GM23338 (cell line): ENCODE results near the gene C1RL. TPM values are rescaled to one million over a fixed set of nuclear protein-coding genes. Genes with fewer than 3 reads are reported as not detected.

Source experiments
- ATAC-seq: fragments of 200-7000 bp; cut with Tn5 transposase; 3 replicates; pipeline ENCODE4 v1.9.1; 2020
- DNase-seq: peaks from one replicate; pipeline ENCODE4 v3.0.0-alpha.2; 2015; ENCODE audit warnings: low spot score
- H2AFZ ChIP-seq: fragments of 200-600 bp; sonication (generic); 2 replicates; pipeline ENCODE4 v1.8.0; 2016; ENCODE audit warnings: antibody characterized with exemption, mild to moderate bottlenecking, moderate library complexity
- H3F3A ChIP-seq: fragments of 200-600 bp; sonication (generic); replicated peaks from 2 replicates; pipeline ENCODE4 v1.8.0; 2017; ENCODE audit warnings: antibody characterized with exemption, mixed run types, low read depth
- H3K27ac ChIP-seq: fragments of 200-600 bp; sonication (generic); 2 replicates; pipeline ENCODE4 v1.6.1; 2016; ENCODE audit warnings: low read depth
- H3K27me3 ChIP-seq: fragments of 200-600 bp; sonication (generic); 2 replicates; pipeline ENCODE4 v1.8.0; 2016; ENCODE audit warnings: mild to moderate bottlenecking, mixed run types, moderate library complexity; ENCODE audit not compliant: insufficient read depth
- H3K36me3 ChIP-seq: fragments of 200-600 bp; sonication (generic); 2 replicates; pipeline ENCODE4 v1.8.0; 2016; ENCODE audit warnings: mild to moderate bottlenecking; ENCODE audit not compliant: insufficient read depth
- H3K4me1 ChIP-seq: fragments of 200-600 bp; sonication (generic); 2 replicates; pipeline ENCODE4 v1.8.0; 2016; ENCODE audit warnings: mild to moderate bottlenecking, moderate library complexity; ENCODE audit not compliant: insufficient read depth
- H3K4me2 ChIP-seq: fragments of 200-600 bp; sonication (generic); 2 replicates; pipeline ENCODE4 v1.7.1; 2017; ENCODE audit warnings: mixed run types
- H3K4me3 ChIP-seq: fragments of 200-600 bp; sonication (generic); 2 replicates; pipeline ENCODE4 v1.6.1; 2016; ENCODE audit warnings: mixed run types
- H3K79me2 ChIP-seq: fragments of 200-600 bp; sonication (generic); replicated peaks from 2 replicates; pipeline ENCODE4 v1.8.0; 2017; ENCODE audit warnings: mild to moderate bottlenecking; ENCODE audit not compliant: insufficient read depth
- H3K9me2 ChIP-seq: fragments of 200-600 bp; sonication (generic); 2 replicates; pipeline ENCODE4 v1.8.0; 2017; ENCODE audit not compliant: insufficient read depth
- H4K20me1 ChIP-seq: fragments of 200-600 bp; sonication (generic); replicated peaks from 2 replicates; pipeline ENCODE4 v1.8.0; 2017; ENCODE audit warnings: mild to moderate bottlenecking; ENCODE audit not compliant: insufficient read depth
- H3K27ac Mint-ChIP-seq: 2 replicates; pipeline ENCODE4 v1.8.0; 2020; ENCODE audit warnings: inconsistent platforms, mild to moderate bottlenecking, moderate library complexity, mixed read lengths
- H3K27me3 Mint-ChIP-seq: 3 replicates; pipeline ENCODE4 v1.8.0; 2022; ENCODE audit warnings: low read depth, mild to moderate bottlenecking, moderate library complexity, mixed read lengths, inconsistent platforms; ENCODE audit not compliant: insufficient read depth, poor library complexity
- H3K36me3 Mint-ChIP-seq: 3 replicates; pipeline ENCODE4 v1.8.0; 2021; ENCODE audit warnings: low read depth, mild to moderate bottlenecking, inconsistent platforms, moderate library complexity, mixed read lengths
- H3K4me1 Mint-ChIP-seq: 3 replicates; pipeline ENCODE4 v1.8.0; 2020; ENCODE audit warnings: mild to moderate bottlenecking, inconsistent platforms, mixed read lengths
- H3K4me3 Mint-ChIP-seq: 3 replicates; pipeline ENCODE4 v1.8.0; 2021; ENCODE audit warnings: moderate library complexity, mild to moderate bottlenecking, inconsistent platforms, mixed read lengths
- H3K9me3 Mint-ChIP-seq: 3 replicates; pipeline ENCODE4 v1.8.0; 2020; ENCODE audit warnings: moderate library complexity, mild to moderate bottlenecking, inconsistent platforms, mixed read lengths
- CREB1 ChIP-seq: fragments of 250-450 bp; sonication (Bioruptor Pico); IDR thresholded peaks from 2 replicates; pipeline ENCODE4 v1.5.0; 2020; ENCODE audit warnings: low read depth, mild to moderate bottlenecking, moderate library complexity
- CTCF ChIP-seq, 2 experiments: fragments of 200-600 bp in 1 of 2; sonication (generic) in 1 of 2; conservative IDR thresholded peaks; 2 replicates each; pipeline versions ENCODE4 v1.5.1 to v1.6.1; 2016 to 2017; ENCODE audit warnings: antibody characterized with exemption in 2 of 2, low read depth in 2 of 2, mild to moderate bottlenecking in 2 of 2, moderate library complexity in 1 of 2
- ETS1 ChIP-seq: IDR thresholded peaks from 2 replicates; pipeline ENCODE4 v1.6.1; 2016; ENCODE audit warnings: antibody characterized with exemption
- EZH2 ChIP-seq: fragments of 200-600 bp; sonication (generic); IDR thresholded peaks from one replicate; pipeline ENCODE4 v1.8.0; 2017; ENCODE audit warnings: antibody characterized with exemption, mild to moderate bottlenecking, low read depth; ENCODE audit not compliant: unreplicated experiment
- EZH2phosphoT487 ChIP-seq: fragments of 200-600 bp; sonication (generic); IDR thresholded peaks from one replicate; pipeline ENCODE4 v1.8.1; 2018; ENCODE audit warnings: antibody characterized with exemption; ENCODE audit not compliant: unreplicated experiment
- JUNB ChIP-seq: IDR thresholded peaks from one replicate; pipeline ENCODE4 v1.6.1; 2016; ENCODE audit warnings: antibody characterized with exemption; ENCODE audit not compliant: unreplicated experiment
- NANOG ChIP-seq: IDR thresholded peaks from 2 replicates; pipeline ENCODE4 v1.6.1; 2016; ENCODE audit warnings: antibody characterized with exemption, borderline replicate concordance
- POLR2AphosphoS5 ChIP-seq: IDR thresholded peaks from 2 replicates; pipeline ENCODE4 v1.6.1; 2016; ENCODE audit warnings: antibody characterized with exemption, low read depth
- REST ChIP-seq: IDR thresholded peaks from one replicate; pipeline ENCODE4 v1.6.1; 2018; ENCODE audit warnings: antibody characterized with exemption; ENCODE audit not compliant: unreplicated experiment
- STAT1 ChIP-seq: IDR thresholded peaks from one replicate; pipeline ENCODE4 v1.6.1; 2016; ENCODE audit warnings: antibody characterized with exemption; ENCODE audit not compliant: unreplicated experiment
- ZNF114 ChIP-seq: fragments of 250-450 bp; sonication (Bioruptor Pico); IDR thresholded peaks from 2 replicates; pipeline ENCODE4 v1.5.0; 2020; ENCODE audit warnings: mild to moderate bottlenecking, moderate library complexity
- ZNF331 ChIP-seq: fragments of 250-450 bp; sonication (Bioruptor Pico); IDR thresholded peaks from 2 replicates; pipeline ENCODE4 v1.5.0; 2020; ENCODE audit warnings: low read depth, mild to moderate bottlenecking, moderate library complexity
- ZNF462 ChIP-seq: fragments of 250-450 bp; sonication (Bioruptor Pico); IDR thresholded peaks from 2 replicates; pipeline ENCODE4 v1.5.0; 2020; ENCODE audit warnings: mild to moderate bottlenecking, moderate library complexity
- polyA plus RNA-seq: library from polyadenylated mRNA; unstranded; fragments of >200 nt; fragmentation: Nextera tagmentation; extraction: Ambion mirVana; gene quantifications from 2 replicates; pipeline ENCODE4 v1.2.1, GENCODE V29; 2016
- total RNA-seq: library from RNA; depleted of rRNA; stranded (reverse); fragments of >200 nt; shearing (Covaris generic); gene quantifications from 2 replicates; pipeline ENCODE4 v1.2.3, GENCODE V29; 2014

C1RL gene
- total and polyA plus RNA-seq, 2 experiments from 2014 or later: 7.3 to 8.8 TPM

- no peak overlapping the region for H3K4me3 ChIP-seq
- no peak for DNase-seq
- H3K36me3 ChIP-seq: no peaks in the 10 kb centered on the region
- H2AFZ ChIP-seq: no peak overlapping the region
- H3K4me1 ChIP-seq: no peaks in the 10 kb centered on the region
- ATAC-seq: no peak
- H3K79me2 ChIP-seq: no peaks in the 10 kb centered on the region
- H3K27me3 Mint-ChIP-seq: peaks cover 3% of the 10 kb centered on the region
- H3K36me3 Mint-ChIP-seq: no peaks in the 10 kb centered on the region; the same call in 2 of the 3 replicates
- H3F3A ChIP-seq: no peaks in the 10 kb centered on the region
- no peak overlapping the region for H3K4me3 Mint-ChIP-seq
- no peak overlapping the region for H3K27ac ChIP-seq
- no peaks in the 10 kb centered on the region for H3K27me3 ChIP-seq
- no peaks in the 10 kb centered on the region for H3K9me2 ChIP-seq
- no peaks in the 10 kb centered on the region for H4K20me1 ChIP-seq
- peaks cover 4% of the 10 kb centered on the region for H3K4me1 Mint-ChIP-seq
- TF ChIP-seq ZNF114 (no peak), JUNB (no peak), ZNF462 (no peak), ZNF331 (CRISPR knock-in tag) (no peak), REST (no peak), ETS1 (no peak), CTCF (conservative IDR thresholded peaks at IDR 0.05; ENCODE audit: low read depth in 2 of 2) (no peak), EZH2 (no peak), NANOG (no peak), EZH2phosphoT487 (no peak), CREB1 (CRISPR knock-in tag) (no peak), STAT1 (no peak), POLR2AphosphoS5 (no peak)
- no peaks in the 10 kb centered on the region for H3K9me3 Mint-ChIP-seq
- no peak overlapping the region for H3K4me2 ChIP-seq
- no peak overlapping the region for H3K27ac Mint-ChIP-seq
These were observed 9.9 kb upstream of the C1RL start for GRCh38 chr12:7118881-7119280.
